NB4 (cell line): Measurements from ENCODE around the gene ARHGEF10L.
A peak's percentile ranks its signal among the peaks of the same experiment; 100 is the strongest.

Experiments used
- DNase-seq: peaks from one replicate; pipeline ENCODE4 v3.0.0; 2010; ENCODE audit warnings: low read depth
- H3K4me3 ChIP-seq: one replicate; pipeline ENCODE4 v1.5.1; 2011; ENCODE audit warnings: mild to moderate bottlenecking, low read depth, low read length, moderate library complexity
- CTCF ChIP-seq: IDR thresholded peaks from one replicate; pipeline ENCODE4 v1.5.1; 2012; ENCODE audit warnings: low read depth, low read length
- MYC ChIP-seq: IDR thresholded peaks from 2 replicates; pipeline ENCODE4 v1.6.1; 2011; ENCODE audit warnings: low read depth, low read length
- POLR2A ChIP-seq: IDR thresholded peaks from 2 replicates; pipeline ENCODE4 v1.6.1; 2011; ENCODE audit warnings: mild to moderate bottlenecking; ENCODE audit not compliant: insufficient read length; ENCODE audit errors: extremely low read depth
- TF ChIP-seq, protein P1 (sequence below): IDR thresholded peaks from 2 replicates; pipeline ENCODE4 v1.6.1; 2011; ENCODE audit warnings: low read depth, low read length

The ARHGEF10L gene

GRCh38 chr1:17600321-17600720, 60.8 kb downstream of the ARHGEF10L start:
- H3K4me3 ChIP-seq = no peak overlapping the region
- no peak for DNase-seq
- TF ChIP-seq CTCF = no peak

- H3K4me3 ChIP-seq = no peak overlapping the region
- DNase-seq = peak; percentile 52
- TF ChIP-seq, protein P1, sequence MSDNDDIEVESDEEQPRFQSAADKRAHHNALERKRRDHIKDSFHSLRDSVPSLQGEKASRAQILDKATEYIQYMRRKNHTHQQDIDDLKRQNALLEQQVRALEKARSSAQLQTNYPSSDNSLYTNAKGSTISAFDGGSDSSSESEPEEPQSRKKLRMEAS = no peak
- TF ChIP-seq CTCF = peak; percentile 36
Measured at GRCh38 chr1:17601643-17602382, 62.3 kb downstream of the ARHGEF10L start.

DNA sequence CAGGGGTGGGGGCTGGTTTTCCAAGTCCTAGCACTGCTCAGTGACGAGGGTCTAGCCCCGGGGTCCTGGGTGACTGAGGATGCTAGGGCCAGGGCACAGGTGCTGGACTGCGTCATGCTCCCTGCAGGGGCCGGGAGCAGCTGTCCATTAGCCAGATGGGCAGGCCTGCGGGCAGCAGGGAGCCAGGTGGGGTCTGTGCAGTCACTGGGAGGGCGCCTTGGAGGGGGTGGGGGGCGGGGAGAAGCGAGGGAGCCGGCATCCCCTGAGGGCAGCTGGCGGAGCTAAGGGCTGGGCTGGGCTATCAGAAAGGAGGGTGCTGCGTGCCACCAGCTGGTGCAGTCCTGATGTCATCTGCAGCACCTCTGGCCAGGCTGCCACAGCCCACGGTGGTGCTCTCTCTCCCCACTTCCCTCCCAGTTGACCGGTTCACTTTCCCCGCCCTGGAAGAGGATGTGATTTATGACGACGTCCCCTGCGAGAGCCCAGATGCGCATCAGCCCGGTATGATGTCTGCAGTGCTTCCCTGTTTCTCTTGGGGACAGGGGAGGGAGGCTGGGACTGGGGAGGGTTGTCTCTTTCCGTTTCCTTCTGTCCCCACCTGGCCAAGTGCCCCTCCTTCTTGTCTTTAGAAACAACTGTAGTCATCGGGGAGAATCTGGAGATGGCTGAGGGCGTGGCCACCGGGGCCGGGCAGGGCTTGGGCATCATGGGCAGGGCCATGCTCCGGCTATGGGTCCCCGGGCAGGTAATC, 63.8 kb downstream of the ARHGEF10L start:
- TF ChIP-seq POLR2A (no peak), MYC (no peak), CTCF (no peak)
- TF ChIP-seq, protein P1 = no peak
- H3K4me3 ChIP-seq = no peak overlapping the region
- no peak for DNase-seq

- TF ChIP-seq MYC = no peak
- no peak for TF ChIP-seq CTCF
- TF ChIP-seq POLR2A = no peak
- TF ChIP-seq, protein P1 = no peak
- no peak for DNase-seq
- no peak overlapping the region for H3K4me3 ChIP-seq
Measured at GRCh38 chr1:17605582-17606344, 66.3 kb downstream of the ARHGEF10L start.

DNA sequence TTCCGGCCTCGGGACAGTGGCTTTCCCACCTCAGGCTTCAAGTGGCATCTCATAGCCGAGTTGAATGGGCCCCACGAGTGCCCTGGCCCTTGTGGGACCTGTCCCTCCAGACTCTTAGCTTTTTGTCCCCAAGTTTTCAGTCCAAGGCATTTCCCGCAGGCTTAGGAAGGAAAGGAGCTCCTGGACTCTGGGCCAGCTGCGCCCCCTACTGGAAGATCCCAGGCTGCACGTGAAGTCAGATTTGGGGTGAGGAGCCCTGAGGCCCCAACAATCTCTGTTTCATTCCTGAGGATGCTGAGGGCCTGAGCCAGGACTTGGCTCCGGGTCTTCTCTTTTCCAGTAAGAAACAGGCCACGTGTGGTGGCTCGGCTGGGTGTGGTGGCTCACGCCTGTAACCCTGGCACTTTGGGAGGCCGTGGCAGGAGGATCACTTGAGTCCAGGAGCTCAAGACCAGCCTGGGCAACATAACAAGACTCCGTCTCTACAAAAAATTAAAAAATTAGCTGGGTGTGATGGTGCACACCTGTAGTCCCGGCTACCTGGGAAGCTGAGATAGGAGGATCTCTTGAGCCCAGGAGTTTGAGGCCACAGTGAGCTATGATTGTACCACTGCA, 67.4 kb downstream of the ARHGEF10L start:
- DNase-seq = peak; percentile 66
- H3K4me3 ChIP-seq = no peak overlapping the region
- TF ChIP-seq, protein P1 = no peak; the same call in 1 of the 2 replicates
- TF ChIP-seq CTCF = peak; percentile 93
